Smooth muscle cell (in vitro differentiated cells): ENCODE results near the gene SLC38A4. TPM values are rescaled to one million over a fixed set of nuclear protein-coding genes. Genes with fewer than 3 reads are reported as not detected.

Source experiments
- DNase-seq: peaks from one replicate; lab custom pipeline; 2025; ENCODE audit not compliant: unreplicated experiment; lab: John Stamatoyannopoulos, UW
- H2AFZ ChIP-seq: fragments of 200-600 bp; sonication (generic); 2 replicates; pipeline ENCODE4 v1.6.0; 2016; ENCODE audit warnings: antibody characterized with exemption, low read depth, mild to moderate bottlenecking
- H3F3A ChIP-seq: fragments of 200-600 bp; sonication (generic); 2 replicates; pipeline ENCODE4 v1.6.0; 2017; ENCODE audit warnings: antibody characterized with exemption, low read depth
- H3K27ac ChIP-seq: fragments of 200-600 bp; sonication (generic); 2 replicates; pipeline ENCODE4 v1.5.1; 2016; ENCODE audit warnings: low read depth, mild to moderate bottlenecking
- H3K27me3 ChIP-seq: fragments of 200-600 bp; sonication (generic); 2 replicates; pipeline ENCODE4 v1.6.1; 2016; ENCODE audit warnings: low read depth, mild to moderate bottlenecking
- H3K36me3 ChIP-seq: fragments of 200-600 bp; sonication (generic); 2 replicates; pipeline ENCODE4 v1.5.1; 2016; ENCODE audit warnings: low read depth
- H3K4me1 ChIP-seq: fragments of 200-600 bp; sonication (generic); 2 replicates; pipeline ENCODE4 v1.5.1; 2016; ENCODE audit warnings: low read depth
- H3K4me2 ChIP-seq: fragments of 200-600 bp; sonication (generic); 2 replicates; pipeline ENCODE4 v1.6.0; 2016; ENCODE audit warnings: mild to moderate bottlenecking
- H3K4me3 ChIP-seq: fragments of 200-600 bp; sonication (generic); 2 replicates; pipeline ENCODE4 v1.5.1; 2016; ENCODE audit warnings: mild to moderate bottlenecking
- H3K79me2 ChIP-seq: fragments of 200-600 bp; sonication (generic); 2 replicates; pipeline ENCODE4 v1.6.0; 2016; ENCODE audit warnings: low read depth, mild to moderate bottlenecking
- H3K9ac ChIP-seq: fragments of 200-600 bp; sonication (generic); 2 replicates; pipeline ENCODE4 v1.6.0; 2016; ENCODE audit warnings: low read depth
- H3K9me3 ChIP-seq: fragments of 200-600 bp; sonication (generic); replicated peaks from 2 replicates; pipeline ENCODE4 v1.5.1; 2016; ENCODE audit warnings: low read depth
- H4K20me1 ChIP-seq: fragments of 200-600 bp; sonication (generic); 2 replicates; pipeline ENCODE4 v1.6.0; 2016; ENCODE audit warnings: low read depth
- CTCF ChIP-seq: fragments of 200-600 bp; sonication (generic); IDR thresholded peaks from 2 replicates; pipeline ENCODE4 v1.5.1; 2017; ENCODE audit warnings: borderline replicate concordance, mild to moderate bottlenecking, antibody characterized with exemption; ENCODE audit not compliant: insufficient read depth, poor library complexity, severe bottlenecking
- WGBS: methylation state at CpG from one replicate; pipeline ENCODE4 v1.1.7; 2016; ENCODE audit warnings: low lambda C conversion rate; 5-methylcytosine and 5-hydroxymethylcytosine counted together
- polyA plus RNA-seq: library from polyadenylated mRNA; unstranded; fragments of >200 nt; fragmentation: Nextera tagmentation; extraction: Ambion mirVana; gene quantifications from 2 replicates; pipeline ENCODE4 v1.2.1, GENCODE V29; 2016
- total RNA-seq: library from RNA; depleted of rRNA; stranded (reverse); fragments of >200 nt; gene quantifications from 2 replicates; pipeline ENCODE4 v1.2.3, GENCODE V29; 2014

SLC38A4 gene, protein sequence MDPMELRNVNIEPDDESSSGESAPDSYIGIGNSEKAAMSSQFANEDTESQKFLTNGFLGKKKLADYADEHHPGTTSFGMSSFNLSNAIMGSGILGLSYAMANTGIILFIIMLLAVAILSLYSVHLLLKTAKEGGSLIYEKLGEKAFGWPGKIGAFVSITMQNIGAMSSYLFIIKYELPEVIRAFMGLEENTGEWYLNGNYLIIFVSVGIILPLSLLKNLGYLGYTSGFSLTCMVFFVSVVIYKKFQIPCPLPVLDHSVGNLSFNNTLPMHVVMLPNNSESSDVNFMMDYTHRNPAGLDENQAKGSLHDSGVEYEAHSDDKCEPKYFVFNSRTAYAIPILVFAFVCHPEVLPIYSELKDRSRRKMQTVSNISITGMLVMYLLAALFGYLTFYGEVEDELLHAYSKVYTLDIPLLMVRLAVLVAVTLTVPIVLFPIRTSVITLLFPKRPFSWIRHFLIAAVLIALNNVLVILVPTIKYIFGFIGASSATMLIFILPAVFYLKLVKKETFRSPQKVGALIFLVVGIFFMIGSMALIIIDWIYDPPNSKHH
- total RNA-seq = 2.5 and 2.7 TPM in 2 replicates
- polyA plus RNA-seq = 0.77 and 1.6 TPM in 2 replicates

DNA sequence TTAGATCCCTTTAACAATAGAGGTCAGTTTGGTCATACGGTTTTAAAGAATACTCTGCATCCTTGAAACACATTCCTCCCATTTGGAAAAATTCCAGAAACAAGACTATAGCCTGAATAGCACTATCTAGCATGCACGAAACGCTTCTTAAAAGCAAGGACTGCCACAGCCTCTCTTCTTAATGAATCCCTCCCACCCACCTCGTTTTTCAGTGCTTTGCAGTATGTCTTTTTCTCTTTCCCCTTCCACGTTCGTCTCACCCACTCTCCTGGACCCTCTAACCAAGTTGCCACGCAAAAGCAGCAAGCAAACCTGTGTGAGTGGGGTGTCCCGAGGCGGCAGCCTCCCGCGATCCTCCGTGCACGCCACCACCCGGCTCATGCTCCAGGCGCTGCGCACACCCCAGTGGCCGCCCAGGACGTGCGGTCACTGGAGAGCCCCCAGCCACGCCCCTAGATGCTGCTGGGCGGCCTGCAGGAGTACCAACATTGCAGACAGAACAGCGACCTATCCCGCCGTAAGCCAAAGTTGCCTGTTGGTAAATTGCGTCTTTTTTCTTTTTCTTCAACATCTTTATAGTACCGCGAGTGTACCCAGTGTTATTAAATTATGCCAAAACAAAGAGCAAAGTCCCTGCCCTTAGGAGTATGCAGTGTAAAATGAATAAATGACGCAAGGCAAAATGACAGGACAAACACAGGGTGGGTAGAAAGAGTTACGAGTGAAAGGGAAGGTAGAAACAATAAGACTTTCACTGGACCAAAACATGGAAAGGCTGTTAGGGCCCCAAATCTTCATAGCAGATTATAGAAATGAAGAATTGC, at the start of gene SLC38A4:
SLC38A4 (minus strand) TSS at position 407 of the 824 bp plus-strand sequence. CDS start 32,926 bp downstream, outside the sequence.
- Histone ChIP-seq H3K36me3 (no peaks in the 10 kb centered on the region), H2AFZ (peak within 1 kb of the TSS; percentile 79), H3K79me2 (no peaks in the 10 kb centered on the region), H3K4me2 (peak within 1 kb of the TSS; percentile 92), H3K27me3 (peaks cover 46% of the 10 kb centered on the region), H4K20me1 (no peaks in the 10 kb centered on the region), H3K27ac (no peak within 1 kb of the TSS), H3K4me1 (no peaks in the 10 kb centered on the region), H3K9me3 (no peaks in the 10 kb centered on the region), H3F3A (no peaks in the 10 kb centered on the region), H3K4me3 (peak within 1 kb of the TSS; percentile 55), H3K9ac (no peak within 1 kb of the TSS)
- no peak for DNase-seq
- 12% methylated on average over 29 of the region's 29 CpGs for WGBS
- TF ChIP-seq CTCF = no peak

DNA sequence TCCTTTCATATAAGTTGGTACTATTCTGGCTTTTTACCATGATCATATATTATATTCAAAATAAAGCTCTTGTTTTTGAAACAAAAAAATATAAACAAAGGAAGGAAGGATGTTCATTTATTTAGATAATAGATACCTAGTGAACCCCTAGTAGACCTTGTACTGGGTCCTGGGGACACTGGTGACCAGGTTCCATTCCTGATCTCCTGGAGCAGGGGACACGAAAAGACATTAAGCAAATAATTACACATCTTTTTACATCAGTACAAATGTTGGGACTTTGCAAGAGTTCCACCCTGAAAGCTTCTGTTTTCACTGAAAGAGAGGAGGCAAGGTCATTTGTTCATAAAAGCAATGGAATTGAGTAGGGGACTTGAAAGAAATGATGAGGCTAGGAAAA, 49.3 kb upstream of the SLC38A4 start:
- H3K9me3 ChIP-seq = no peaks in the 10 kb centered on the region

GRCh38 chr12:46874642-46875041, 48.8 kb upstream of the SLC38A4 start:
- 82% methylated on average over 3 of the region's 3 CpGs for WGBS
- no peak overlapping the region for H3K9ac ChIP-seq
- no peaks in the 10 kb centered on the region for H3K36me3 ChIP-seq
- no peak overlapping the region for H2AFZ ChIP-seq
- H3K4me3 ChIP-seq = no peak overlapping the region
- H3F3A ChIP-seq = no peaks in the 10 kb centered on the region
- no peaks in the 10 kb centered on the region for H3K4me1 ChIP-seq
- DNase-seq = no peak
- no peak for TF ChIP-seq CTCF
- H3K9me3 ChIP-seq = no peaks in the 10 kb centered on the region
- H3K4me2 ChIP-seq = no peak overlapping the region
- no peak overlapping the region for H3K27ac ChIP-seq
- H3K27me3 ChIP-seq = no peaks in the 10 kb centered on the region
- no peaks in the 10 kb centered on the region for H4K20me1 ChIP-seq
- no peaks in the 10 kb centered on the region for H3K79me2 ChIP-seq

More for the DNA sequence above, 49.3 kb upstream of the SLC38A4 start:
- TF ChIP-seq CTCF = no peak
- Histone ChIP-seq H2AFZ (no peak overlapping the region), H4K20me1 (no peaks in the 10 kb centered on the region), H3K79me2 (no peaks in the 10 kb centered on the region), H3K36me3 (no peaks in the 10 kb centered on the region), H3K9ac (no peak overlapping the region), H3K4me1 (no peaks in the 10 kb centered on the region), H3F3A (no peaks in the 10 kb centered on the region), H3K27ac (no peak overlapping the region), H3K4me2 (no peak overlapping the region), H3K27me3 (no peaks in the 10 kb centered on the region), H3K4me3 (no peak overlapping the region)
- no peak for DNase-seq
- 78% methylated on average over 1 of the region's 1 CpG for WGBS
